ENCODE data around the gene JMY. TPM values are rescaled to one million over a fixed set of nuclear protein-coding genes. Genes with fewer than 3 reads are reported as not detected.

Gene JMY
- total RNA-seq, 4 donors from 2014 or later = 7.8 to 25.1 (median 14.7) TPM

DNA sequence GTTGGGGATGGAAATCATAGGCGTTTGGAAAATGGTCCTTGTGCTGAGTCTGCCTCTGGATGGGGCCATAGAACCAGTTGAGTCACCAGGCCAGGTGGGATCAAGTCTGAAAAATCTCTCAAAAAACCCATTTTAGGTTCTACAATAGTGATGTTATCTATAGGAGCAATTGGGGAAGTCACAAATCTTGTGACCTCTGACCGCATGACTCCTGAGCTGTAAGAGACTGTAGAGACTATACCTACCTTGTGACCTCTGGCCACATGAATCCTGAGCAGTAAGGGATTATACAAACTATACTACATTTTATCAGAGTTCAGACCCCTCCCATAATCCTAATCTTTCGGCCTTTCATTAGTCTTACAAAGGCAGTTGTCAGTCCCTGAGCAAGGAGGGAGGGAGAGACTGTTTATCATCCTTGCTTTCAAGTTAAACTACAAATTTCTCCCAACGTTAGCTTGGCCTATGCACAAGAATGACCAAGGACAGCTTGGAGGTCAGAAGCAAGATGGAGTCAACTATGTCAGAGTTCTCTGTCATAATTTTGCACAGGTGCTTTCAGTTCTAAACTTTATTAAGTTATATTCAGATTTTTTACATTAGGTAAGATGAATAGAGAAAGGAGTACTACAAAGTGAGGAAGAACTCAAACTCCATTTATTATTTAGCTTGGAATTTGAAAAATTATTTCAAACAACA lies 11.5 kb upstream of the JMY start:
- TF ChIP-seq POLR2AphosphoS5 (IDR thresholded peaks at IDR 0.05) = no peak
- TF ChIP-seq, protein P1, sequence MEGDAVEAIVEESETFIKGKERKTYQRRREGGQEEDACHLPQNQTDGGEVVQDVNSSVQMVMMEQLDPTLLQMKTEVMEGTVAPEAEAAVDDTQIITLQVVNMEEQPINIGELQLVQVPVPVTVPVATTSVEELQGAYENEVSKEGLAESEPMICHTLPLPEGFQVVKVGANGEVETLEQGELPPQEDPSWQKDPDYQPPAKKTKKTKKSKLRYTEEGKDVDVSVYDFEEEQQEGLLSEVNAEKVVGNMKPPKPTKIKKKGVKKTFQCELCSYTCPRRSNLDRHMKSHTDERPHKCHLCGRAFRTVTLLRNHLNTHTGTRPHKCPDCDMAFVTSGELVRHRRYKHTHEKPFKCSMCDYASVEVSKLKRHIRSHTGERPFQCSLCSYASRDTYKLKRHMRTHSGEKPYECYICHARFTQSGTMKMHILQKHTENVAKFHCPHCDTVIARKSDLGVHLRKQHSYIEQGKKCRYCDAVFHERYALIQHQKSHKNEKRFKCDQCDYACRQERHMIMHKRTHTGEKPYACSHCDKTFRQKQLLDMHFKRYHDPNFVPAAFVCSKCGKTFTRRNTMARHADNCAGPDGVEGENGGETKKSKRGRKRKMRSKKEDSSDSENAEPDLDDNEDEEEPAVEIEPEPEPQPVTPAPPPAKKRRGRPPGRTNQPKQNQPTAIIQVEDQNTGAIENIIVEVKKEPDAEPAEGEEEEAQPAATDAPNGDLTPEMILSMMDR (IDR thresholded peaks at IDR 0.05) = no peak
- no peak for TF ChIP-seq POLR2A (IDR thresholded peaks at IDR 0.05)
- no peak for TF ChIP-seq EP300 (IDR thresholded peaks at IDR 0.05; ENCODE audit: low read depth)
- Histone ChIP-seq H3K4me1 (no peaks in the 10 kb centered on the region), H3K27ac (no peak overlapping the region), H3K36me3 (no peaks in the 10 kb centered on the region), H3K27me3 (no peaks in the 10 kb centered on the region), H3K4me3 (no peak overlapping the region), H3K9me3 (no peaks in the 10 kb centered on the region)
- in situ Hi-C loops (cut with MboI; ENCODE audit: low pct_ligation_motif_present in 1 of 4, low pct_unique_long_range_greater_than_20kb in 1 of 4, low sequenced_read_pairs in 3 of 4) = no loop called here
- no peak for DNase-seq
- intact Hi-C loops (cut with DNase I; ENCODE audit: low total_unique reads) = no loop called here
- 50 to 90% methylated on average over 1 to 4 of the region's 4 CpGs for WGBS, 2 donors (ENCODE audit: low coverage in 1 of 2)

DNA sequence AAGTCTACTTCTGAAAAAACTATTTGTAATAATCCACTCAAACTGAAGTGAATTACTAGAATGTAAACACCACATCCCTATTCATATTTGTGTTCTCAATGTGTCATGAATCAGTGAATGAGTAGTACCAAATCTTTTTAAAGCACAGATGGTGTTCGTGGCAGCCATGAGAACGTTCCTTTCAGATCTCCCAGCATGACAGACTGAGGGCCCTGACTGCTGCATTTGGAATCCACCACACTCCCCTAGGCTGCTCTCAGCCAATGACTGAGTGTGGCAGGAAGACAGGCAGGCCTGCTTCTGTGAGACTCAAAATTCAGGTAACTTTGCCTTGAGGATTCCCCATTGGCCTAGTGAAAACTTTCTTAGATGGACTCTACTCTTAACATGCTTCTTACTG lies 10.9 kb upstream of the JMY start:
- DNase-seq = no peak
- TF ChIP-seq POLR2AphosphoS5 (IDR thresholded peaks at IDR 0.05) (no peak), EP300 (IDR thresholded peaks at IDR 0.05; ENCODE audit: low read depth) (no peak), POLR2A (IDR thresholded peaks at IDR 0.05) (no peak)
- TF ChIP-seq, protein P1 (IDR thresholded peaks at IDR 0.05) = no peak
- no peaks in the 10 kb centered on the region for H3K36me3 ChIP-seq
- H3K27ac ChIP-seq = no peak overlapping the region
- no peak overlapping the region for H3K4me3 ChIP-seq
- H3K27me3 ChIP-seq = no peaks in the 10 kb centered on the region
- in situ Hi-C loops (cut with MboI; ENCODE audit: low pct_ligation_motif_present in 1 of 4, low pct_unique_long_range_greater_than_20kb in 1 of 4, low sequenced_read_pairs in 3 of 4) (no loop called here), intact Hi-C loops (cut with DNase I; ENCODE audit: low total_unique reads) (no loop called here)
- no peaks in the 10 kb centered on the region for H3K9me3 ChIP-seq
- no peaks in the 10 kb centered on the region for H3K4me1 ChIP-seq
- 20 to 71% methylated on average over 1 to 2 of the region's 2 CpGs for WGBS, 2 donors (ENCODE audit: low coverage in 1 of 2)

DNA sequence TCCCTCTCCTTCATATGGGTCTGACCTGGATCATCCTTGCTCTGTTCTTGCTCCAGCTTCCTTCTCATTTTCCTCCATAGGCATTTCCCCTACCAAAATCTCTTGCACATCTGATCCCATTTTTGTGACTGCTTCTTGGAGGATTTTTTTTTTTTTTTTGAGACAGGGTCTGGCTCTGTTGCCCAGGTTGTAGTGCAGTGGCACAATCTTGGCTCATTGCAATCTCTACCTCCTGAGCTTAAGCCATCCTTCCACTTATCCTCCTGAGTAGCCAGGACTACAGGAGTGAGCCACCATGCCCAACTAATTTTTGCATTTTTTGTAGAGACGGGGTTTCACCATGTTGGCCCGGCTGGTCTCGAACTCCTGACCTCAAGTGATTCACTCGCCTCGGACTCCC lies 10.5 kb upstream of the JMY start:
- in situ Hi-C loops (cut with MboI; ENCODE audit: low pct_ligation_motif_present in 1 of 4, low pct_unique_long_range_greater_than_20kb in 1 of 4, low sequenced_read_pairs in 3 of 4) (no loop called here), intact Hi-C loops (cut with DNase I; ENCODE audit: low total_unique reads) (no loop called here)
- no peak for DNase-seq
- H3K27ac ChIP-seq = no peak overlapping the region
- no peaks in the 10 kb centered on the region for H3K36me3 ChIP-seq
- H3K27me3 ChIP-seq = no peaks in the 10 kb centered on the region
- H3K4me1 ChIP-seq = no peaks in the 10 kb centered on the region
- 96% methylated on average over 5 of the region's 5 CpGs; no CpG with 5 or more reads in 1 of the 2 donors for WGBS, 2 donors (ENCODE audit: low coverage in 1 of 2)
- H3K9me3 ChIP-seq = no peaks in the 10 kb centered on the region
- no peak overlapping the region for H3K4me3 ChIP-seq
- TF ChIP-seq POLR2A (IDR thresholded peaks at IDR 0.05) (no peak), EP300 (IDR thresholded peaks at IDR 0.05; ENCODE audit: low read depth) (no peak), POLR2AphosphoS5 (IDR thresholded peaks at IDR 0.05) (no peak)
- TF ChIP-seq, protein P1 (IDR thresholded peaks at IDR 0.05) = no peak

DNA sequence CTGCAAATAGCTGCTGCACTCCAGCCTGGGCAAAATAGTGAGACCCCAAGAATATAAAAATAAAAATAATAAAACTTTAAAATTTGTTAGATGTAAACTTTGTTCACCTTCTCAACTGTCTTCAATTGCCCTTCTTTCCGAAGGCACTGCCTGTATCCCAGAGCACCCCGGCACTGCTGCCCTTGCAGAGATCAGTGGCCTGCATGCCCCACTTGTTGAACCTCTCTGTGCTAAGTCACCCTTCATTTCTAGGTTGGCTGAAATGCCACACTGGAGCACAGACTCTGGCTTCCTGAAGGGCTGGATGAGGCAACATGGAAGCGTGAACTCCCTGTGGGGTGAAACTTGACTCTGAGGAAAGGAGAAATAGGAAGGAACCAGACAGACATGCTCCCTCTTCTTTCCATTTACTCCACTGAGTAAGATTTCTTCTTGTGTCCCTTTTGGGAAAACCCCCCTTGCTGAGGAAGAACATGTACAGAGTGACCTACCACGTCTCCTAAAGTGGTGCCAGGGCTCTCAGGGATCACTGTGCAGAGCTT lies 8.4 kb upstream of the JMY start:
- no peak overlapping the region for H3K27ac ChIP-seq
- no peaks in the 10 kb centered on the region for H3K4me1 ChIP-seq
- 83 to 95% methylated on average over 4 of the region's 4 CpGs for WGBS, 2 donors (ENCODE audit: low coverage in 1 of 2)
- in situ Hi-C loops (cut with MboI; ENCODE audit: low pct_ligation_motif_present in 1 of 4, low pct_unique_long_range_greater_than_20kb in 1 of 4, low sequenced_read_pairs in 3 of 4) (no loop called here), intact Hi-C loops (cut with DNase I; ENCODE audit: low total_unique reads) (no loop called here)
- H3K27me3 ChIP-seq = no peaks in the 10 kb centered on the region
- no peak for DNase-seq
- H3K36me3 ChIP-seq = no peaks in the 10 kb centered on the region
- no peak overlapping the region for H3K4me3 ChIP-seq
- no peak for TF ChIP-seq POLR2AphosphoS5 (IDR thresholded peaks at IDR 0.05)
- no peak for TF ChIP-seq POLR2A (IDR thresholded peaks at IDR 0.05)
- TF ChIP-seq EP300 (IDR thresholded peaks at IDR 0.05; ENCODE audit: low read depth) = no peak
- TF ChIP-seq, protein P1 (IDR thresholded peaks at IDR 0.05) = no peak
- no peaks in the 10 kb centered on the region for H3K9me3 ChIP-seq
